Measurements from ENCODE around the gene NEDD4L. TPM values are rescaled to one million over a fixed set of nuclear protein-coding genes. Genes with fewer than 3 reads are reported as not detected.

Gene NEDD4L
- polyA plus RNA-seq, 1 of the 3 experiments (the other 2 are of a cell fraction), result 13.2 TPM

DNA sequence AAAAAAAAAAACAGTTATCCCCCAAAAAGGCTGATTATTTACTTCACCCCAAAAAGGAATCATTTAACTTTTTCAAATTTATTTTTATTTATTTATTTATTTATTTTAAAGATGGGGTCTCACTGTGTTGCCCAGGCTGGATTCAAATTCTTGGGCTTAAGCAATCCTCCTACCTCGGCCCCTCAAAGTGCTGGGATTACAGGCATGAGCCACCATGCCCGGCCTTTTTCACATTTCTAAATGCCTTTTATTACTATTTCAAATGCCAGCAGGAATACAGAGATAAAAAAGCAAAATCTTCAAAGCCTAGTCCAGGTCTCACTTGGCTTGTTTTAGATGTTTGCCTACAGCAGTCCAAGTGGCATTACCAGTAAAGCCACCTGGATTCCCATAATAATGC, 345.7 kb downstream of the NEDD4L start:
- Histone ChIP-seq H3K27ac (ENCODE audit: low read depth in 2 of 2, low read length in 1 of 2) (no peak overlapping the region), H3K4me2 (no peak overlapping the region), H4K20me1 (ENCODE audit: insufficient read depth) (no peaks in the 10 kb centered on the region), H3K4me1 (ENCODE audit: control insufficient read depth in 1 of 2, insufficient read depth in 2 of 2, low read depth in 1 of 2, low read length in 1 of 2) (peaks cover 0 to 21% of the 10 kb centered on the region in 2 experiments; a peak in 1 of 4 replicates), H3K27me3 (ENCODE audit: insufficient read depth) (no peaks in the 10 kb centered on the region), H2AFZ (ENCODE audit: low read depth) (no peak overlapping the region), H3K4me3 (ENCODE audit: low read depth in 2 of 2, low read length in 1 of 2) (no peak overlapping the region), H3K36me3 (replicated peaks in 1 of 2; ENCODE audit: control insufficient read depth in 1 of 2, insufficient read depth in 2 of 2, low read length in 1 of 2) (peaks cover 0 to 2% of the 10 kb centered on the region in 2 experiments), H3K9ac (no peak overlapping the region), H3K9me2 (no peaks in the 10 kb centered on the region), H3F3A (replicated peaks; ENCODE audit: insufficient read depth) (no peaks in the 10 kb centered on the region), H3K79me2 (ENCODE audit: insufficient read depth) (no peaks in the 10 kb centered on the region), H3K9me3 (no peaks in the 10 kb centered on the region)
- ChIA-PET CTCF (no interaction called here), POLR2A (no interaction called here)
- TF ChIP-seq YY1 (IDR thresholded peaks at IDR 0.05; ENCODE audit: low read depth), result no peak
- no peak for TF ChIP-seq TCF12 (IDR thresholded peaks at IDR 0.05)
- no peak for TF ChIP-seq SMC3 (IDR thresholded peaks at IDR 0.05; ENCODE audit: low read depth, low read length)
- TF ChIP-seq, protein P1, sequence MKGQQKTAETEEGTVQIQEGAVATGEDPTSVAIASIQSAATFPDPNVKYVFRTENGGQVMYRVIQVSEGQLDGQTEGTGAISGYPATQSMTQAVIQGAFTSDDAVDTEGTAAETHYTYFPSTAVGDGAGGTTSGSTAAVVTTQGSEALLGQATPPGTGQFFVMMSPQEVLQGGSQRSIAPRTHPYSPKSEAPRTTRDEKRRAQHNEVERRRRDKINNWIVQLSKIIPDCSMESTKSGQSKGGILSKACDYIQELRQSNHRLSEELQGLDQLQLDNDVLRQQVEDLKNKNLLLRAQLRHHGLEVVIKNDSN (IDR thresholded peaks at IDR 0.05; ENCODE audit: borderline replicate concordance, low read depth), result no peak
- no peak for TF ChIP-seq GABPA (IDR thresholded peaks at IDR 0.05; ENCODE audit: low read depth)
- no peak for TF ChIP-seq EP300 (IDR thresholded peaks at IDR 0.05; ENCODE audit: borderline replicate concordance in 1 of 2, low read depth in 1 of 2, low read length in 1 of 2)
- TF ChIP-seq NRF1 (IDR thresholded peaks at IDR 0.05; ENCODE audit: low read depth, low read length), result no peak
- no peak for TF ChIP-seq ELF1 (IDR thresholded peaks at IDR 0.05)
- DNase-seq, result no peak
- 83% methylated on average over 2 of the region's 2 CpGs for WGBS (ENCODE audit: low lambda C conversion rate)

DNA sequence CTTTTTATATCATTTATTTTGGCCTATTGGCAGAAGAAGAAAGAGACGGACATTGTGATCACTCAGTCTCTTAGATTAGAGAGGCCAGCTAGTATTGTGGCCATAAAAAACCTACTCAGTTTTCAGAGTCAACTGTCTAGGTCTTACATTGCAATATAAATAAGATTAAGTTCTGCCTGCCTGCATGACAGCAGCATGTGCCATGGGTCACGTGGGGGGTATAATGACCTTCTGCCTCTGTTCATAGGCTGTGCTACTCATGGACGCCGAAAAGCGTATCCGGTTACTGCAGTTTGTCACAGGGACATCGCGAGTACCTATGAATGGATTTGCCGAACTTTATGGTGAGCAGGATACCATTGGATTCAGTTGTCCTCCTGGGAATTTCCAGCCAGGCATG, 346.4 kb downstream of the NEDD4L start:
- no peak for DNase-seq
- no peaks in the 10 kb centered on the region for H3F3A ChIP-seq (replicated peaks; ENCODE audit: insufficient read depth)
- no peaks in the 10 kb centered on the region for H3K27me3 ChIP-seq (ENCODE audit: insufficient read depth)
- peaks cover 0 to 2% of the 10 kb centered on the region in 2 experiments for H3K36me3 ChIP-seq (replicated peaks in 1 of 2; ENCODE audit: control insufficient read depth in 1 of 2, insufficient read depth in 2 of 2, low read length in 1 of 2)
- 97% methylated on average over 9 of the region's 9 CpGs for WGBS (ENCODE audit: low lambda C conversion rate)
- H2AFZ ChIP-seq (ENCODE audit: low read depth), result no peak overlapping the region
- ChIA-PET POLR2A (no interaction called here), CTCF (no interaction called here)
- TF ChIP-seq RCOR1 (IDR thresholded peaks at IDR 0.05; ENCODE audit: low read length) (no peak), FOXM1 (IDR thresholded peaks at IDR 0.05; ENCODE audit: low read depth) (no peak), TEAD4 (IDR thresholded peaks at IDR 0.05; ENCODE audit: borderline replicate concordance, insufficient read depth) (no peak), JUND (IDR thresholded peaks at IDR 0.05) (no peak), SMC3 (IDR thresholded peaks at IDR 0.05; ENCODE audit: low read depth, low read length) (no peak), MXI1 (IDR thresholded peaks at IDR 0.05; ENCODE audit: low read depth, low read length) (no peak), NRF1 (IDR thresholded peaks at IDR 0.05; ENCODE audit: low read depth, low read length) (no peak)
- TF ChIP-seq, protein P2, sequence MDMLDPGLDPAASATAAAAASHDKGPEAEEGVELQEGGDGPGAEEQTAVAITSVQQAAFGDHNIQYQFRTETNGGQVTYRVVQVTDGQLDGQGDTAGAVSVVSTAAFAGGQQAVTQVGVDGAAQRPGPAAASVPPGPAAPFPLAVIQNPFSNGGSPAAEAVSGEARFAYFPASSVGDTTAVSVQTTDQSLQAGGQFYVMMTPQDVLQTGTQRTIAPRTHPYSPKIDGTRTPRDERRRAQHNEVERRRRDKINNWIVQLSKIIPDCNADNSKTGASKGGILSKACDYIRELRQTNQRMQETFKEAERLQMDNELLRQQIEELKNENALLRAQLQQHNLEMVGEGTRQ (IDR thresholded peaks at IDR 0.05; ENCODE audit: borderline replicate concordance, low read depth, low read length), result no peak
- no peak overlapping the region for H3K4me3 ChIP-seq (ENCODE audit: low read depth in 2 of 2, low read length in 1 of 2)
- no peak overlapping the region for H3K4me2 ChIP-seq
- peak overlapping the region in 1 of 2 experiments; percentile 34; a peak in 1 of 4 replicates for H3K27ac ChIP-seq (ENCODE audit: low read depth in 2 of 2, low read length in 1 of 2)
- peaks cover 0 to 21% of the 10 kb centered on the region in 2 experiments; a peak in 1 of 4 replicates for H3K4me1 ChIP-seq (ENCODE audit: control insufficient read depth in 1 of 2, insufficient read depth in 2 of 2, low read depth in 1 of 2, low read length in 1 of 2)
- no peak overlapping the region for H3K9ac ChIP-seq
- H3K9me2 ChIP-seq, result no peaks in the 10 kb centered on the region
- no peaks in the 10 kb centered on the region for H3K9me3 ChIP-seq
- H3K79me2 ChIP-seq (ENCODE audit: insufficient read depth), result no peaks in the 10 kb centered on the region
- no peaks in the 10 kb centered on the region for H4K20me1 ChIP-seq (ENCODE audit: insufficient read depth)

Data from SK-N-SH (cell line).